GM19193 (cell line): ENCODE data around the gene RABEP2.

ENCODE experiments used
- POLR2A ChIP-seq: IDR thresholded peaks from 4 replicates; pipeline ENCODE4 v1.6.1; 2011; ENCODE audit not compliant: insufficient read depth, insufficient read length; ENCODE audit errors: extremely low read depth

The RABEP2 gene

DNA sequence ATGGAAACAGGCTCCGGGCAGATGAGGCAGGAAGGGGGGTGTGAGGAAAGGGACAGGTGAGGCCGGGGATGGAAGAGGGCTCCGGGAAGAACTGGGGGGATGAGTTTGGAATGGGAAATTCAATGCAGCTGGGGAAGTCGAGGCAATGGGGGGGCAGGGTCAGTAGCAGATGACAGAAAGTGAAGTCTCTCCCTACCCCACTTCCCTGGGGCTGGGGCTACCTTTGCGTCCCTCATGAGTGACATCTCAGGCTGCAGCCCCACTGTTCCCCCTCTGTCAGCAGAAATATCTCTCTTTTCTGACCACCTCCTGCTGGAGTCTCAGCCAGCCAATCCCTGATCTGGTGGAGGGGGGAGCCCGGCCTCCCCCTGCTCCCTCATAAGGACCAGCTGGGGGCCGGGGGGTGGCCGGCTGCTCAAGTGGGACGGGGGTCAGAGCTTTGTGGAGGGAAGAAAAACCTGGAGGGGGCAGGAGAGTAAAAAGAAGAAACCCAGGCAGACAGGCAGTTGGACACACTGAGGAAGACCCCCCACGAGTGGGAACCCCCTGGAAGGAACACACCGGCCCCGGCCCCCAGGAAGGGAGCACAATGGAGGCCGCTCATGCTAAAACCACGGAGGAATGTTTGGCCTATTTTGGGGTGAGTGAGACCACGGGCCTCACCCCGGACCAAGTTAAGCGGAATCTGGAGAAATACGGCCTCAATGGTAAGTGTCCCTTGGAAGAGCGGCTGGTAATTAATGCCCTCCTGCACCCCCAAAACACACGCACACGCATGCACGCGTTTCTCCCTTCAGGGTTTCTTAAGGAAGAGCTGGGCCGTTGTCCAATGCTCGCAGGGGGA, 46.7 kb downstream of the RABEP2 start, which contains the start of gene ATP2A1:
Gene ATP2A1 (plus strand): TSS at position 406 of the 844 bp plus-strand sequence. CDS start 184 bp downstream, at position 590.
- TF ChIP-seq POLR2A, result no peak

DNA sequence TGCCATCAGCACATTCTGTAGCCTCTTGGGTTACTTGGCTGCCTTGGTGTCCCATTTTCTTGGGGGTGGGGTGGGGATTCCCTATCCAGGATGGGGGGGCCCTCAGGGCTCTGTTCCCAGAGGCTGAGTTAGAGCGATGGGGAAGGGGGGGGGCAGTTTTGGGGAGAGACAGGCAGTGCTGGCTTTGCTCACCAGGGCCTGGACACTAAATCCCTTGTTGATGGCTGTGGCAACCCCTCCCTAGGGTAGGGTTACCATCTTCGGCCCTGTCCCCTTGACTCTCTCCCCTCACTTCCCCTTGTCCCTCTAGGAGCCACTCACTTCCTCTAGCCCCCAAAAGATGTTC, 47.4 kb downstream of the RABEP2 start:
- no peak for TF ChIP-seq POLR2A

DNA sequence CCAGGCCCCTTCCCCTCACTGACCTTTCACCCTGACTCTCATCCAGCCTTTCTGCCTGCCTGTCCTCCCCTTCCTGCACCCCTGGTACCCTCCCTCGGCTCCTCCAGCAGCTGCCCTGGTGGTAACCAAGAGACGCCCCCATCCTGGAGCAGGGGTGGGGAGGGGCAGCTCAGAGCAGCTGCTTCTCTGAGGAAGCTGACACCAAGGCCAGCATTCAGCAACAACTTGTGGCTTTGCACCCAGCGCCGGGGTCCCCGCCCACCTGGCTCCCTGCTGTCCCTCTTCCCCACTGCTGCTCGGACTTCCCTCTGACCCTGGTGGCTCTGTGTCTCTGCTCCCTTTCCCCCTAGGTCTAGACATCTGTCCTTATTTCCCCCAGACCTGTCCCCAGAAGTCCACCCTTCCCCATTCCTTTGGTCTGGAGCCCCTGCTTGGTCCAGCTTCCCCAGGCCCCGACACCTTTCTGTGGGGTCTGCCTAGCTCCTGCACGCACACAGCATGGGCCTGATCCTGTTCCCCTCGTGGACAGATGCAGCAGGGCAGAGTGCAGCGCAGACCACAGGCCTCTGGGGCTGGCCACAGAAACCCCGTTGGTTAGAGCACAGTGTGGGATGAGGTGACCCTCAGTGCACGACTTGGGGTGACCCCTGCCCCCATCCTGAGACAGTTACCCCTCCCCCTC, 47.9 kb downstream of the RABEP2 start:
- no peak for TF ChIP-seq POLR2A

DNA sequence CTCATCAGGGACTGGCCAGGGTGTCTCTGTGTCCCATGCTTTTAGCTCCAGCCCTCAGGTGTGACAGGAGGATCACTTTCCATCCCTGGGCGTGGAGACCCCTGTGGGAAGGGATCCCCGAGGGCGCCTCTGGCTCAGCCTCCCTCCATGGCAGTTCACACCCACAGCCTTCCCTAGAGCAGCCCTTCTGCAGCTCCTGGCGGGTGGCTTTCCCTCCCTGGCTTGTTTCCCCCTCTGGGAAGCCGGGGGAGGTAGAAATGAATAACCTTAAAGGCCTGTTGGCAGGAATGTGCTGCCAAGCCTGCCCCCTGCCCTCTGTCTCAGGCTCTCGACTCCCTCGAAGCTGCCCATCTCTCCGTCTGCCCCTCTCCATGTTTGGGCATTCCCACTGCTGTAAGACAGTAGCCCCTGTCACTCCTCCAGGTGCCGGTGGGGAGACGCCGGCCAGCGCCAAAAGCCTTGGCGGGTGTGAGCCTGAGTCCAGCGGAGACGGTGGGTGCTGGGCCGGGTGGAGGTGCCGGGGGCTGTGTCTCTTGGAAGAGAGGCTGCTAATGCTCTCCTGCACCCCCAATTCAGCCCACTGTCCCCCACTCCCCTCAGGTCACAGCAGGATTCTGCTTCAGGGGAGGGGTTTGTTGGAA, 48.9 kb downstream of the RABEP2 start:
- TF ChIP-seq POLR2A, result no peak

DNA sequence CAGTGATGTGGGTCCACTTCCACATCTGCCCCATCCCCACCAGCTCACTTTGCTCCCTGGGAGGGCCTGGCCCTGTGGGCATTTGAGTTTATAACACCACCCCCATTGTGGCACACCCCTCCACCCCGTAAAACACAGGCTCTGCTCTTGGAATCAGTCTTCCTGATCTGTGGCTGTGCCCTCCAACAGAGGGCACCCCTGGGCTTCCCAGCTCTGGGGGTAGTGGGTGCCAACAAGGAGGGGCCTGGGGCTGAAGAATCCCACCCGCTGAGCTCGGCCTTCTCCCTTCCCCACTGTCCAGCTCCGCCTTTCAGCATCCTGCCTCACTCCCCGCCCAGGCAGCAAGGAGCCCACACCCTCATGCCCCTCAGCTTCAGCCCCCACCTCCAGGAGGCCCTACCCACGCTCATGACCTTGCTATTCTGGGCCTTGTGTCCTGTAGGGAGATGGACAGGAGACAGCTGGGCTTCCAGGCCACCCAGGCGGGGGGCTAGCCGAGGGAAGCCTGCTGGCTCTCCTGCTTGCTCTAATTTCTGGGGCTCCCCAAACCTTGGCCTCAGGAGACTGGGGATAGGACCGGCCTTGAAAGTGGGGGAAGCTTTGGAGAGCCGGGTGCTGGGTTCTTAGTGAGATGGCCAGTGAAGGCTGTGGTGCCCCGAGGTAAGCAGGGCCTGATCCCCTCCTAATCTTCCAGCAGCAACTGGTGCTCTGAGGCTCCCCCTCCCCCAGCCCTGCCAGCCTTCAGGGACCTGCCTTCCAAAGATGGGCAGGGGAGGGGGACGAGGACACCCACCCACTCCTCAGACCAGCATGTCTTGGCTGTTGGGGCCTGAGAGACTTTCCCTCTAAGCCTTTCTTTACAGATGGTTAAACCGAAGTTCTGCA, 49.7 kb downstream of the RABEP2 start:
- TF ChIP-seq POLR2A, result no peak

DNA sequence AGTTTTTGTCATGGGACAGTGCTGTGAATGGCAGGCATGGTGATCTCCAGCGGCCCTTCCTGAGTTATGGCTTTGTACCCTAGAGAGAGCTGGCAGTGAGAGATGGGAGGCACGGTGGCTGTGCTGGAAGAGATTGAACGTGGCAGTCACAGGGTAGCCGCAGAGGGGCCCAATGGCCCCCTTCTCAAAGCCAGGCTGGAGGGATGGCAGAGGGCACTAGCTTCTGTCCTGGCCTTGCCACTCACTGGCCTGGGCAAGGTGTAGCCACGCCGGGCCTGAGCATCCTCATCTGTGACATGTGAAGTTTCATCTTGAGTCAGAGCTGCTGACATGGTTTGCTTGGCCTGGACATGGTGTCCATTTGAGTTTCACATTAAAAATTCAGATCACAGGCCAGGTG, 50.6 kb downstream of the RABEP2 start:
- no peak for TF ChIP-seq POLR2A

DNA sequence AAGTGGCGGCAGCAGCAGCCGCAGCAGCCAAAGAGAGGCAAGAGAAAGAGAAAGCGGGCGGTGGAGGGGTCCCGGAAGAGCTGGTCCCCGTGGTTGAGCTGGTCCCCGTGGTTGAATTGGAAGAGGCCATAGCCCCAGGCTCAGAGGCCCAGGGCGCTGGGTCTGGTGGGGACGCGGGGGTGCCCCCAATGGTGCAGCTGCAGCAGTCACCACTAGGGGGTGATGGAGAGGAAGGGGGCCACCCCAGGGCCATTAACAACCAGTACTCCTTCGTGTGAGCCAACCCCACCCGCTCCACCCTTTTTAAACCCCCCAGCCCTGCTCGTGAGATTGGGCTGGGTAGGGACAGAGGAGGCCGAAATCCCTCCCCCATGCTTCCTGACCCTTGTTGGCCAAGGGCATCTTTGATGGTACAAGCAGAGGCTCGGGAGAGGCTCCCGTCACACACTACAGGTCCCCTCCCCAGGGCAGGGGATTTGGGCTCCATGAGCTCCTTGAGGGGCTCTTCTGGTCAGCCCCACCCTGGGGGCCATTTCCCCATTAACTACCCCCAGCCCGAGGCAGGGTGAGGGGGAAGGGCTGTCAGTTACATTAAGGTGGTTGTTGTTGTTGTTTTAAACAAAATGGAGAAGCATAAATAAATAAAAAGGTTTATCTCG, 51.4 kb downstream of the RABEP2 start:
- no peak for TF ChIP-seq POLR2A

DNA sequence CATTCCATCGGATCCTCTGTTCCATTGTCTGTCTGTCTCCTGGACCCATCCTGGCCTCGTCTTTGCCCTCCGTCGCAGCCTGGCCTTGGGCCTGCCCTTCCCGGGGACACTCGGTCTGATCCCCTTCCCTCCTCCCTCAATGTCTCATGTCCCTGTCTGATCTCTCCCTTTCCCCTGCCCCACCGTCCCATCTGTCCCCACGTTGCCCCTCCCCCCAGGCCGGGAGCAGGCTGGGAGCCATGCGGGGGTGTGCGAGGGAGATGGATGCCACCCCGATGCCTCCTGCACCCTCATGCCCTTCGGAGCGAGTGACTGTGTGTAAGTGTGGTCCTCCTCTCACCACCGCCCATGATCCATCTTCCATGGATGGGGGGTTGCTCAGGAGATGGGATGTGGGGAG, 52.1 kb downstream of the RABEP2 start:
- TF ChIP-seq POLR2A, result no peak

DNA sequence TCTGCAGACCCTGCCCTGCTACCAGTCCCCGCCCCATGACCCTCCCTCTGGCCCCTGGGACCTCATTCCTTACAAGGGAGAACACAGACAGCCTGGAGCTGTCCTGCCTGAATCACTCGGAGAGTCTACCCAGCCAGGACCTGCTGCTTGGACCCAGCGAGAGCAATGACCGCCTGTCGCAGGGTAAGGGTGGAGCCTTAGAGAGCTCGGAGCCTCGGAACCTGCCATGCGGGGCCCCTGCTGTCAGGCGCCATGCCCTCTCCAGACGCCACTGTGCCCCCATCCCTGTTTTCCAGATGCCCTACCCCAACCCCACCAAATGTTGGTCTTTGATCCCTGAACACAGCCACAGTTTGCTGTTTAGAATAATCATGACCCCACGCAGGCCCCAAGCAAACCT, 55.8 kb downstream of the RABEP2 start:
- no peak for TF ChIP-seq POLR2A

DNA sequence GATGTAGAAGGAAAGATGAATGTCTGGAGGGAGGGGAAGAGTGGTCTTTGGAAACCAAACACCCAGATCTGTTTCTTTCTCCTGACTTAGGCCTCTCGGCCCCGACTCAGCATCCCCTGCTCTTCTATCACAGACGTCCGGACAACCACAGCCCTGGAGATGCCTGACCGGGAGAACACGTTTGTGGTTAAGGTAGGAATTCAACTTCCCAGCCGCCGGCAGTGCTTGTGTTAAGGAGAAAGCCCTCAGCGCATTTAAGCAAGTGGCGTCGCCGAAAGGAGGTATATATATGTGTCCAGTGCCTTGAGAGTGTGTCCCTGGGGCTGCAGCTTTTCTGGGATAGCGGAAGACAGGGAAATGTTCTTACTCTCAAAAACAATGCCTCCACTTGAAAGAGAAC, 57.8 kb downstream of the RABEP2 start:
- no peak for TF ChIP-seq POLR2A

DNA sequence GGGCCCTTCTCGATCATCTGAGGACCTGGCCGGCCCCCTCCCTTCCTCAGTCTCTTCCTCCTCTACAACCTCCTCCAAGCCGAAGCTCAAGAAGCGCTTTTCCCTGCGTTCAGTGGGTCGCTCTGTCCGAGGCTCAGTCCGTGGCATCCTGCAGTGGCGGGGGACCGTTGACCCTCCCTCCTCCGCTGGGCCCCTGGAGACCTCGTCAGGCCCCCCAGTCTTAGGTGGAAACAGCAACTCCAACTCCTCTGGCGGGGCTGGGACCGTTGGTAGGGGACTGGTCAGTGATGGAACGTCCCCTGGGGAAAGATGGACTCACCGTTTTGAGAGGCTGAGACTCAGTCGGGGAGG, 58.6 kb downstream of the RABEP2 start:
- TF ChIP-seq POLR2A, result no peak

DNA sequence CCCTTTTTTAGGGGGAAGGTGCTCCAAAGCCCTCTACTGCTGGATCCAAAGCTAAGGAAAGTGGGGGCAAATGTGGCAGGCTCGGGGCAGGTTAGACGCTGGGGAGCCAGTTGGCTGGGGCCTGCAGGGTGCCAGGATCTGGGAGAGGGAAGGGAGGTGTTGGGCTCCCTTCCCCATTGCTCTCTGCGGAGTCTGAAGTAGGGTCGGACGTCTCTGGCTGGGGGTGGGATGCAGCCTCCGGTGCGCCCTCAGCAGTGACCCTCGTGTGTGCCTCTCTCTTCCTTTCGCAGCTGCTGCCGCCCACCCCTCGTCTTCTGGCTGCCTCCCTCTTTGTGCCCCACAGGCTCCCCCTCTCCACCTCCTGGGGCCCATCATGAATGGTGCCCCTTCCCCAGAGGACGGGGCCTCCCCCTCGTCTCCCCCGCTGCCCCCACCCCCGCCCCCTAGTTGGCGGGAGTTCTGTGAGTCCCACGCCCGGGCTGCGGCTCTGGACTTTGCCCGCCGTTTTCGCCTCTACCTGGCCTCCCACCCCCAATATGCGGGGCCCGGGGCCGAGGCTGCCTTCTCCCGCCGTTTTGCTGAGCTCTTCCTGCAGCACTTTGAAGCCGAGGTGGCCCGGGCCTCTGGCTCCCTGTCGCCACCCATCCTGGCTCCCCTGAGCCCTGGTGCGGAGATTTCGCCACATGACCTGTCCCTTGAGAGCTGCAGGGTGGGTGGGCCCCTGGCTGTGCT, 59.1 kb downstream of the RABEP2 start:
- TF ChIP-seq POLR2A, result no peak

DNA sequence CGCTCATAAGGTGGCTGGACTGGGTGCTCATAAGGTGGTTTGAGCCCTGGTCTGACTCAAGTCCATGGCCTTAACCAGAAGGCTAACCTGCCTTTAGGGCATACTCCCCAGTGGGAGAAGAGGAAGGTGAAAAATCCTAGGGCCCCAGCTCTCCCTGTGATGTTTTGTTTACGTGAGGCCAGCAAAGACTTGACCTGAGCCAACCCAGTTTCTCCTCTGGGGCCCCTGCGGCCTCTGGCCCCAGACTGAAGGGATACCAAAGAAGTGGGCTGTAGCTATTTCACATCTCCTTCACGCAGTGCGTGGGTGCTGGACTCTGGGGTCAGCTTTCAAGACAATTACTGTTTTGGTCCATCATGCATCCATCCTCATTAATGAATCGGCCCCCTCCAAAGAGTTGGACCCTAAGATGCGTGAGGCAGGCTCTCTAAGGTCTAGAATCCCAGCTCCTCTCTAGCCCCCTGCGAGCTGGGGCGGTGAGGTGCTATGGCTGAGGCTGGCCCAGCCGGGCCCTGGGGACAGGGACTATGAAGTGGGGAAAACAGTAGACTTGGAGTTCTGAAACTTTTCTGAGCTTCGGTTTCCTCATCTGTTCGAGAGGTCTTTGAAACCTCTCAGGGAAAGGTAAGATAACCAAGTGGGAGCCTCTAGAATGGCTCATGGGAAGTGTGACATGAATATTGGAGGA, 59.9 kb downstream of the RABEP2 start:
- no peak for TF ChIP-seq POLR2A
